Omental fat pad (tissue), 4 donors: ENCODE data around the gene SFI1. TPM values are rescaled to one million over a fixed set of nuclear protein-coding genes. Genes with fewer than 3 reads are reported as not detected.
"Not testable (repeated sequence)": the region's sequence is repeated elsewhere in the genome, so short reads cannot be mapped to it uniquely, and the experiment has no call there.

Source experiments
- ATAC-seq: fragments of 150-250 bp; one replicate; pipeline ENCODE4 v1.9.1; 2016; ENCODE audit warnings: mild to moderate bottlenecking, moderate library complexity; ENCODE audit not compliant: low FRiP score
- DNase-seq: peaks from one replicate; pipeline ENCODE4 v3.0.0-alpha.2; 2019; ENCODE audit warnings: low spot score
- CTCF ChIP-seq, 3 donors: fragments of 450-650 bp; IDR thresholded peaks; one replicate each; pipeline ENCODE4 v1.5.1; 2016 to 2017; ENCODE audit warnings: antibody characterized with exemption in 3 of 3, mild to moderate bottlenecking in 3 of 3, moderate library complexity in 2 of 3
- total RNA-seq, 4 donors: library from RNA; depleted of rRNA; stranded (reverse); fragments of >200 nt; gene quantifications; one replicate each; pipeline ENCODE4 v1.1.0, GENCODE V29; 2016

SFI1 gene
- total RNA-seq, 4 donors from 2014 or later: 8.8 to 19.9 (median 18.8) TPM

GRCh38 chr22:31530823-31531195 lies 34.5 kb downstream of the SFI1 start:
- no peak for DNase-seq
- no peak for TF ChIP-seq CTCF (IDR thresholded peaks at IDR 0.05)
- ATAC-seq: no peak

GRCh38 chr22:31532060-31532459 lies 35.7 kb downstream of the SFI1 start:
- TF ChIP-seq CTCF (IDR thresholded peaks at IDR 0.05): no peak
- ATAC-seq (no peak), DNase-seq (no peak)

- ATAC-seq (no peak), DNase-seq (no peak)
- no peak for TF ChIP-seq CTCF (IDR thresholded peaks at IDR 0.05)
These were observed 37.0 kb downstream of the SFI1 start for GRCh38 chr22:31533374-31533773.

- ATAC-seq (no peak), DNase-seq (no peak)
- TF ChIP-seq CTCF (IDR thresholded peaks at IDR 0.05): no peak
These were observed 40.7 kb downstream of the SFI1 start for GRCh38 chr22:31537019-31537535.

GRCh38 chr22:31538815-31539214 lies 42.5 kb downstream of the SFI1 start:
- ATAC-seq (no peak), DNase-seq (no peak)
- TF ChIP-seq CTCF (IDR thresholded peaks at IDR 0.05): no peak

GRCh38 chr22:31540166-31540565 lies 43.8 kb downstream of the SFI1 start:
- not testable (repeated sequence) for DNase-seq

DNA sequence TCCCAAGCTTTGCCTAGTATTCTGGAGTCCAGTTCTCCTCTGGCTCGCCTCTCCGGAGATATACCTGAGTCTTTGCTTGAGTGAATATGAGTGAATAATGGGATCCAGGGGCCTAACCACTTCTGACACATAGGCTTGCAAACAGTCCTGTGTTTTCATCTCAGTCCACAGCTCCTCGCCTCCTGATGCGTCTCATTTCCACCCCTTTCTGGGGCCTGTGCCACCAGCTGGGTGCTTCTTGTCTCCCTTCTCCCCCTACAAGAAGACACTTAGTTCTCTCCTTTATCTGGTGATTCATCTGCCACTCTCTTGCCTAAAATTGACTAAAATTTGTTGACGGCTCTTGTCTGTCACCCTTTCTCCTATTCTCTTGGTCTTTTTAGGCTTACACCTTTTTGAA lies 44.6 kb downstream of the SFI1 start:
- DNase-seq (no peak), ATAC-seq (no peak)
- TF ChIP-seq CTCF (IDR thresholded peaks at IDR 0.05): no peak

More at GRCh38 chr22:31540166-31540565, 43.8 kb downstream of the SFI1 start:
- not testable (repeated sequence) for ATAC-seq
